Smooth muscle cell (in vitro differentiated cells): ENCODE results near the gene EEF1E1. TPM values are rescaled to one million over a fixed set of nuclear protein-coding genes. Genes with fewer than 3 reads are reported as not detected.
A peak's percentile ranks its signal among the peaks of the same experiment; 100 is the strongest.

Source experiments
- DNase-seq: peaks from one replicate; lab custom pipeline; 2025; ENCODE audit not compliant: unreplicated experiment; lab: John Stamatoyannopoulos, UW
- H2AFZ ChIP-seq: fragments of 200-600 bp; sonication (generic); 2 replicates; pipeline ENCODE4 v1.6.0; 2016; ENCODE audit warnings: antibody characterized with exemption, low read depth, mild to moderate bottlenecking
- H3F3A ChIP-seq: fragments of 200-600 bp; sonication (generic); 2 replicates; pipeline ENCODE4 v1.6.0; 2017; ENCODE audit warnings: antibody characterized with exemption, low read depth
- H3K27ac ChIP-seq: fragments of 200-600 bp; sonication (generic); 2 replicates; pipeline ENCODE4 v1.5.1; 2016; ENCODE audit warnings: low read depth, mild to moderate bottlenecking
- H3K27me3 ChIP-seq: fragments of 200-600 bp; sonication (generic); 2 replicates; pipeline ENCODE4 v1.6.1; 2016; ENCODE audit warnings: low read depth, mild to moderate bottlenecking
- H3K36me3 ChIP-seq: fragments of 200-600 bp; sonication (generic); 2 replicates; pipeline ENCODE4 v1.5.1; 2016; ENCODE audit warnings: low read depth
- H3K4me1 ChIP-seq: fragments of 200-600 bp; sonication (generic); 2 replicates; pipeline ENCODE4 v1.5.1; 2016; ENCODE audit warnings: low read depth
- H3K4me2 ChIP-seq: fragments of 200-600 bp; sonication (generic); 2 replicates; pipeline ENCODE4 v1.6.0; 2016; ENCODE audit warnings: mild to moderate bottlenecking
- H3K4me3 ChIP-seq: fragments of 200-600 bp; sonication (generic); 2 replicates; pipeline ENCODE4 v1.5.1; 2016; ENCODE audit warnings: mild to moderate bottlenecking
- H3K79me2 ChIP-seq: fragments of 200-600 bp; sonication (generic); 2 replicates; pipeline ENCODE4 v1.6.0; 2016; ENCODE audit warnings: low read depth, mild to moderate bottlenecking
- H3K9ac ChIP-seq: fragments of 200-600 bp; sonication (generic); 2 replicates; pipeline ENCODE4 v1.6.0; 2016; ENCODE audit warnings: low read depth
- H3K9me3 ChIP-seq: fragments of 200-600 bp; sonication (generic); replicated peaks from 2 replicates; pipeline ENCODE4 v1.5.1; 2016; ENCODE audit warnings: low read depth
- H4K20me1 ChIP-seq: fragments of 200-600 bp; sonication (generic); 2 replicates; pipeline ENCODE4 v1.6.0; 2016; ENCODE audit warnings: low read depth
- CTCF ChIP-seq: fragments of 200-600 bp; sonication (generic); IDR thresholded peaks from 2 replicates; pipeline ENCODE4 v1.5.1; 2017; ENCODE audit warnings: borderline replicate concordance, mild to moderate bottlenecking, antibody characterized with exemption; ENCODE audit not compliant: insufficient read depth, poor library complexity, severe bottlenecking
- WGBS: methylation state at CpG from one replicate; pipeline ENCODE4 v1.1.7; 2016; ENCODE audit warnings: low lambda C conversion rate; 5-methylcytosine and 5-hydroxymethylcytosine counted together
- polyA plus RNA-seq: library from polyadenylated mRNA; unstranded; fragments of >200 nt; fragmentation: Nextera tagmentation; extraction: Ambion mirVana; gene quantifications from 2 replicates; pipeline ENCODE4 v1.2.1, GENCODE V29; 2016
- total RNA-seq: library from RNA; depleted of rRNA; stranded (reverse); fragments of >200 nt; gene quantifications from 2 replicates; pipeline ENCODE4 v1.2.3, GENCODE V29; 2014

EEF1E1 gene
- total and polyA plus RNA-seq, 2 experiments from 2014 or later = 20.9 to 45.5 TPM

GRCh38 chr6:8137529-8137939 is 35.2 kb upstream of the EEF1E1 start:
- Histone ChIP-seq H3K27ac (no peak overlapping the region), H3K4me1 (no peaks in the 10 kb centered on the region), H2AFZ (no peak overlapping the region), H3K79me2 (no peaks in the 10 kb centered on the region), H3K9ac (no peak overlapping the region), H3F3A (no peaks in the 10 kb centered on the region), H3K36me3 (no peaks in the 10 kb centered on the region), H4K20me1 (no peaks in the 10 kb centered on the region), H3K9me3 (no peaks in the 10 kb centered on the region), H3K4me3 (no peak overlapping the region), H3K27me3 (no peaks in the 10 kb centered on the region), H3K4me2 (no peak overlapping the region)
- no peak for DNase-seq
- 57% methylated on average over 6 of the region's 6 CpGs for WGBS
- no peak for TF ChIP-seq CTCF

GRCh38 chr6:8135276-8135675 is 32.9 kb upstream of the EEF1E1 start:
- Histone ChIP-seq H3K4me3 (no peak overlapping the region), H3K4me1 (no peaks in the 10 kb centered on the region), H3F3A (no peaks in the 10 kb centered on the region), H3K79me2 (no peaks in the 10 kb centered on the region), H4K20me1 (no peaks in the 10 kb centered on the region), H3K27ac (no peak overlapping the region), H2AFZ (no peak overlapping the region), H3K9ac (no peak overlapping the region), H3K36me3 (no peaks in the 10 kb centered on the region), H3K27me3 (no peaks in the 10 kb centered on the region), H3K9me3 (no peaks in the 10 kb centered on the region), H3K4me2 (no peak overlapping the region)
- DNase-seq = no peak
- WGBS = 93% methylated on average over 3 of the region's 3 CpGs
- TF ChIP-seq CTCF = no peak

- DNase-seq = no peak
- no peak overlapping the region for H3K9ac ChIP-seq
- no peak overlapping the region for H2AFZ ChIP-seq
- H3K4me3 ChIP-seq = no peak overlapping the region
- no peaks in the 10 kb centered on the region for H3F3A ChIP-seq
- H3K27me3 ChIP-seq = no peaks in the 10 kb centered on the region
- TF ChIP-seq CTCF = no peak
- H3K36me3 ChIP-seq = no peaks in the 10 kb centered on the region
- no peaks in the 10 kb centered on the region for H4K20me1 ChIP-seq
- no peaks in the 10 kb centered on the region for H3K9me3 ChIP-seq
- WGBS = 87% methylated on average over 6 of the region's 6 CpGs
- no peaks in the 10 kb centered on the region for H3K79me2 ChIP-seq
- H3K4me1 ChIP-seq = no peaks in the 10 kb centered on the region
- H3K27ac ChIP-seq = no peak overlapping the region
- H3K4me2 ChIP-seq = no peak overlapping the region
Observed at GRCh38 chr6:8132130-8132529, 29.8 kb upstream of the EEF1E1 start.

- Histone ChIP-seq H4K20me1 (no peaks in the 10 kb centered on the region), H3K36me3 (no peaks in the 10 kb centered on the region), H3F3A (no peaks in the 10 kb centered on the region), H3K79me2 (no peaks in the 10 kb centered on the region), H3K27ac (no peak overlapping the region), H3K4me1 (no peaks in the 10 kb centered on the region), H3K9me3 (no peaks in the 10 kb centered on the region), H3K9ac (no peak overlapping the region), H3K4me3 (no peak overlapping the region), H3K4me2 (no peak overlapping the region), H3K27me3 (no peaks in the 10 kb centered on the region), H2AFZ (no peak overlapping the region)
- DNase-seq = no peak
- 41% methylated on average over 13 of the region's 13 CpGs for WGBS
- peak; percentile 68 for TF ChIP-seq CTCF
Observed at GRCh38 chr6:8131265-8131897, 29.0 kb upstream of the EEF1E1 start.
